Activated CD4-positive, alpha-beta T cell treated with anti-CD3 and anti-CD28 coated beads, Interleukin-2, Interleukin-6, amounts not matched to agents 100 ng/mL and 50 ng/mL, durations not matched to agents 16 hours and 8 hours (primary cell): ENCODE data around the gene CASP9.
"Not testable (repeated sequence)": the region's sequence is repeated elsewhere in the genome, so short reads cannot be mapped to it uniquely, and the experiment has no call there.

ENCODE experiments used
- DNase-seq: peaks from one replicate; pipeline ENCODE4 v3.0.0-alpha.2; 2020

Gene CASP9

DNA sequence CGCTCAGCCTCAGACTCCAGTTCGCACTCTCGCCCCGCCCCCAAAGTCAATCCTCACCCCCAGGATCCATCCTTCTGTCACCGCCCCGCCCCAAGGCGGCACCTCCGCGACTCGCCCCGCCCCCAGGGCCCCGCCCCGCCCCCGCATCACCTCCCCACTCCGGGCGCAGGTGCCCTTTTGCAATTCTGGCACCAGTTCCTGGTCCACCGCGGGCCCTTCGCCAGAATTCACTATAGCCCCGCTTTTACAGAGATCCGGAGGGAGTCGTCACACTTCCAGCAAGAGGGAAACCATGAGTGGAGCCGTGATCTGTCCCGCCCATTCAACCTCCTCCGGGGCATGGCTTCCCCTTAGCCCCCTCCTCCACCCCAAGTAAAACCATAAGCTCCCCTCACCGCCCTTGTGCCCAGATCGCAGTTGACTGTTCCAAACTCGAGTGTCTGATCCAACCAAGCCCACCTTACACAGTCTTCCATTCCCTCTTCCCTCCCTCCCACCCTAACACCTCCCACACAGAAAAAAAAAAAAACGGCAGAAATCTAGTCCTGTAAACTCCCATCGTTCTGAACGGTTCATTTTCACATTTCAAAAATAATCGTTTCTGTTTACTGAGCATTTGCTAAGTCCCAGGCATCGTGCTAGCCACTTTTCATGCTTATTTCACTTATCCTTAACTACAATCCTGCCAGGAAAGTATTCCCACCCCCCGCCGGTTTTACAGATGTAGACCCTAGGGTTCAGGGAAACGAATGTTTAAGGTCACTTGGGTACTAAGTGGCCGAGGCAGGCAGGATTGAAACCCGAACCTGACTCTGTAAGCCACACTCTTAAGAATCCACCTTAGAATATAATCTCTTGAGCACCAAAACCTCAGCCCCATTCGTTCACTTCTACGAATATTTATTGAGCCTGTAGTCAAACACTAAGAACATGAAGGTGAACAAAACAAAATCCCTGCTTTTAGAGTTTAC, 1.3 kb upstream of the CASP9 start:
- no peak for DNase-seq

DNA sequence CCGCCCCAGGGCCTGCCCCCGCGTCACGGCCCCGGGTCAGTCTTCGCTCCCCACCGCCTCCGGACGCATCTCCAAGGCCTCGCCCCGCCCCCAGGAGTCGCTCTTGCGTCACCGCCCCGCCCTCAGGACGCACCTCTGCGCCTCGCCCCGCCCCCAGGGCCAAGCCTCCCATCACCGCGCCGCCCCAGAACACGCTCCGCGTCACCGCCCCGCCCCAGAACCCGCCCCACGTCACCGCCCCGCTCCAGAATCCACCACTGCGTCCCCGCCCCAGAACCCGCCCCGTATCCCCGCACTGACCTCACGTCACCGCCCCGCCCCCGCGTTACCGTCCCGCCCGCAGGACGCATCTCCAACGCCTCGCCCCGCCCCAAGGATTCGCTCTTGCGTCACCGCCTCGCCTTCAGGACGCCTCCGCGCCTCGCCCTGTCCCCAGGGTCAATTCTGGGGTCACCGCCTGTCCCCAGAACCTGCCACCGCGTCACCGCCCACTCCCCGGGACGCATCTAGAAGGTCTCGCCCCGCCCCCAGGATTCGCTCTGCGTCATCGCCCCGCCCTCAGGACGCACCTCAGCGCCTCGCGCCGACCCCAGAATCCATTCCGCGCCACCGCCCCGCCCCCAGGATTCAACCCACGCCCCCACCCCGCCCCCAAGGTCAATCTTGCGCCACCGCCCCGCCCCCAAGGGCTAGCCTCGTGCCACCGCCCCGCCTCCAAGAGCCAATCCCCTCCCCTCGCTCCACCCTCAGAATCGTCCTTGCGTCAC, 451 bp upstream of the CASP9 start:
- DNase-seq: peak; percentile 100

DNA sequence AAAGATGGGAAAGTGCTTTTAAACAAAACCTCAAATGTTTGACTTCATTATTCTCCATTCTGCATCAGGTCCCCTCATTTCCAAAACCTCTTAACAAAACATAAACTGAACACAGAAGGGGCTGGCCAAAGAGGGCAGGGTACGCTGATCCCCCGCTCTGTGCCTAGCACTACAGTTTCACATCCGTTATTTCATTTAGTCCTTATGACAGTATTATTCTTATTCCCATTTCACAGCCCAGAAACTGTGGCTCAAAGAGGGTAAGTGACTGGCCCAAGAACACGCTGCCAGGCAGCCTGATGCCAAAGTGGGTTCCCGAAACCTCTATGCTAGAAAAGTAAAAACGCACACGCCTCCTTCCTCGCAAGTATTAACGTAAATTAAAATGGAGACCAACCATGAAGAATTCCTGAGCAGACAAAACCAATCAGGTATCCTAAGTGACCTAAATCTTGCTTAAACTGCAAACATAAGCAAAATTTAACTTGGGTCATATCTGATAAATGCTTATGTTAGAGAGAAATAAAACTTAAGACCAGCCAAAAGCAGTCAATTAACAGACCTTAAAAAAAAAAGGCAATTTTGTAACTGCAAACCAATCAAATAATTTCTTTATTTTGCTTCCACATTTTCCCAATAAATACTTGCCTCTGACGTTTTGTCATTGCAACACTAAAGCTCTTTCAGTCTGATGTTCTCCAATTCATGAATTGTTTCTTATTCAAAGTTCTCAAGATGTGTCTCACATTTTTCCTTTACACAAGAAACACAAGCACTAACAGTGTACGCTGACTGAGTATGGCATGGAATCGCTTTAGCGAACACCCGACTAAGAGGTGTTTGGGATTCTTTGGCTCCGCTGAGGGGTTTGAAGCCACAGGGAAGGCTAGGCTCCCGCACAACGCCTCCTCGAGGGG, 653 bp downstream of the CASP9 start:
- no peak for DNase-seq

DNA sequence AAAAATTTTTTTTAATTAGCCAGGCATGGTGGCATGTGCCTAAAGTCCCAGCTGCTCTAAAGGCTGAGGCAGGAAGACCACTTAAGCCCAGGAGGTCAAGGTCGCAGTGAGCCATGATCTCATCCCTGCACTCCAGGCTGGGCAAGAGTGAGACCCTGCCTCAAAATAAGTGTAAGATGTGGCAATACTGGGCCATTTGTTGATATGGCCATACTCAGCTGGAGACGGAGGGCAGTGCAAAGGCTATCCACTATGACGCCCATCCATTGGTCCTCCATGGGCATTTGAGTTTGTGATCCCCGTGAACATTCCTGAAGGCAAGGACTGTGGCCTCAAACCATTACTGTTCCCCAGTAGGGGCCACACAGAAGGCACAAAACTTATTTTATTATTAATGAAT, 1.5 kb downstream of the CASP9 start:
- no peak for DNase-seq

DNA sequence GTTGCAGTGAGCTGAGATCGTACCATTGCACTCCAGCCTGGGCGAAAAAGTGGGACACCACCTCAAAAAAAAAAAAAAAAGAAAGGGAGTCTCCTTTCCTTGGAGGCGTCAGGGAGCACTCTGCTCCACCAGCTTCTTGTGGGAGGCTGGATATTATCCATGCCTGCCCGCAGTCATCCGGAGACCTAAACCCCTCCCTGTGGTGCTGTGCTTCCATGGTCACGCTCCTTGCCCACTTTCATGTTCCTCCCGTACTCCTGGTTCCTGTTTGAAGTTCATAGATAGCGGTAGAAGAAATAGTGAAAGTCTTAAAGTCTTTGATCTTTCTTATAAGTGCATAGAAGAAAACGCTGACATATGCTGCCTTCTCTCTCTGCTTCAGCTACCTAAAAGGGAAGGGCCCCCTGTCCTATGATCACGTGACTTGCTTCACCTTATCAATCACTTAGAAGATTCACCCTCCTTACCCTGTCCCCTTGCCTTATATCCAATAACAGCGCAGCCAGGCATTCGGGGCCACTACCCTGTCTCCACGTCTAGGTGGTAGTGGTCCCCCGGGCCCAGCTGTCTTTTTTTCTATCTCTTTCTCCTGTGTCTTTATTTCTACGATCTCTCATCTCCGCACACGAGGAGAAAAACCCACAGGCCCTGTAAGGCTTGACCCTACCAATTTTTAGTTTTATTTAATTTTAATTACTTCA, 2.7 kb downstream of the CASP9 start:
- DNase-seq: not testable (repeated sequence)

DNA sequence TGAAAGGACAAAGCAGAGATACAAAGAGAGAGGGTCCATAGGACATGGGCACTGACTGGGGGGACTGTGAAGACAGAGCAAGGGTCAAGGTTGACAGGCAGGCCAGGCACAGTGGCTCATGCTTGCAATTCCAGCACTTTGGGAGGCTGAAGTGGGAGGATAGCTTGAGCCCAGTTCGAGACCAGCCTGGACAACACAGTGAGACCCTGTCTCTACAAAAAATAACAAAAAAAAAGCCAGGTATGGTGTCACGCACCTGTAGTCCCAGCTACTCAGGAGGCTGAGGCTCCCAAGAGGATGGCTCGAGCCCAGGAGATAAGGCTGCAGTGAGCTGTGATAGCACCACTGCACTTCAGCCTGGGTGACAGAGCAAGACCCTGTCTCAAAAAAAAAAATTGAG, 4.4 kb downstream of the CASP9 start:
- no peak for DNase-seq

DNA sequence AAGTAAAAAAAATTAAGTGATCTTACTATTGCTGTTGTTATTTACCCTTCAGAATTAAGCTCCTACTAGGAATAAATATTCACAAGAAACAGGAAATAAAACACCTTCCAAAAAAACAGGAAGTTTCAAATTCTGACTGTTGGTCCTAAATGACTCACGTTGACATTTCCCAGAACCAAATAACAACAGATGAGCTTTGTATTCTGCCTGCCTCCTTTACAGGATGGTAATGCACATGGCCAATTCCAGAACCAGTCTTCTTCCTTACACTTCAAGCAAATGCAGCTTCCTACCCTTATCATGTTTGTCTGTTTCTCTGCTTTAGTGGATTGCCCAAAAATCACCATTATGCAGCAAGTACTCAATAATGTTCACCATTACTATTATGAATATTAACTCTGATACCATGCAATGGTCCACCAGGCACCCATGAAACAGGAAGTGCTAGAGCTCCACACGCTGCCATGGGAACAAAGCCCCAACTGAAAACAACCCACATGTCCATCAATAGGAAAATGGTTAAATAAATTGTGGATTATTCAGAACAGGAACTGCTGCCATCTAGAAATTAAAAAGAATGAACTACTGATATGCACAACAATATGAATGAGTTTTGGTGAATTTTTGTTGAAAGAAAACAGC, 8.9 kb downstream of the CASP9 start:
- DNase-seq: peak; percentile 52

DNA sequence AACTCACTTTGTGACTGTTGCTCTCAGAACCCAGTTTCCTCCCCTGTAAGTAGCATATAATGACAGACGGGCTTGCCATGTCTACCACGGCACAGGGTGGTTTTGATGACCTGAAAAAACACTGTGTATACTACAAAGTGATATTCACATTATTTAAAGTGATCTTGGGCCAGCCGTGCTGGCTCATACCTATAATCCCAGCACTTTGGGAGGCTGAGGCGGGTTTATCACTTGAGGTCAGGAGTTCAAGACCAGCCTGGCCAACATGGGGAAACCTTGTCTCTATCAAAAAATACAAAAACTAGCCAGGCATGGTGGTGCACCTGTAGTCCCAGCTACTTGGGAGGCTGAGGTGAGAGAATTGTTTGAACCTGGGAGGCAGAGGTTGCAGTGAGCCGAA, 9.5 kb downstream of the CASP9 start:
- DNase-seq: not testable (repeated sequence)

DNA sequence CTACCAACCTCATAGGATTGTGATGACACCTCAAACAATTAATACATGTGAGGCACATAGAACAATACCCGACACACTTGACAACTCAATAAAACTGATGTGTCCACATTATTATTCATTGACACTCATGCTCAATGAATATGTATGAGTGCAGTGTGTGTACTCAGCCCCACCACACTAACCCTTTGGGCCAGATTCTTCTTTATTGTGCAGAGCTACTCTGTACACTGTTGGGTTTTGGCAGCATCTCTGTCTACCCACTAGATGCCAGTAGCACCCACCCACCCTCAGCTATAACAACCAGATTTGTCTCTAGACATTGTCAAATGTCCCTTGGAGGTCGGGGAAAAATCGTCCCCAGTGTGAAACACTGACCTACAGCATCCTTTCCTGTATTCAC, 10.1 kb downstream of the CASP9 start:
- DNase-seq: no peak

DNA sequence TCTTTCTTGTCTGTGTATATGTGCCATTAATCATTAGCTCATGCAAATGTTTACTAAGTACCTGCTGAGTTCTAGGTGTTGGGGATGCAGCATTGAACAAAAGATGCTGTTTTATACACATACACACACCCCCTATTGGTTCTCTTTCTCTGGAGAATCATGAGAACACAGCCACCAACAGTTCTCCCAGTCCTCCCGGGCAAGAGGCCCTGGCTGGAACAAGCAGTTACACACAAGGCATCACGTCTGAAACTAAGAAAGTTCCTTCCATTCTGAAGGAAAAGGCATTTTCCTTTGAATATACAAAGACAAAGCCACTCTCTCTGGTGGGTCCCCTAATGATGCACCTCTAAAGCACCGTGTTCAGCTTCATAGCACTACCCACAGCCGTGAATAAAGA, 10.8 kb downstream of the CASP9 start:
- DNase-seq: no peak

DNA sequence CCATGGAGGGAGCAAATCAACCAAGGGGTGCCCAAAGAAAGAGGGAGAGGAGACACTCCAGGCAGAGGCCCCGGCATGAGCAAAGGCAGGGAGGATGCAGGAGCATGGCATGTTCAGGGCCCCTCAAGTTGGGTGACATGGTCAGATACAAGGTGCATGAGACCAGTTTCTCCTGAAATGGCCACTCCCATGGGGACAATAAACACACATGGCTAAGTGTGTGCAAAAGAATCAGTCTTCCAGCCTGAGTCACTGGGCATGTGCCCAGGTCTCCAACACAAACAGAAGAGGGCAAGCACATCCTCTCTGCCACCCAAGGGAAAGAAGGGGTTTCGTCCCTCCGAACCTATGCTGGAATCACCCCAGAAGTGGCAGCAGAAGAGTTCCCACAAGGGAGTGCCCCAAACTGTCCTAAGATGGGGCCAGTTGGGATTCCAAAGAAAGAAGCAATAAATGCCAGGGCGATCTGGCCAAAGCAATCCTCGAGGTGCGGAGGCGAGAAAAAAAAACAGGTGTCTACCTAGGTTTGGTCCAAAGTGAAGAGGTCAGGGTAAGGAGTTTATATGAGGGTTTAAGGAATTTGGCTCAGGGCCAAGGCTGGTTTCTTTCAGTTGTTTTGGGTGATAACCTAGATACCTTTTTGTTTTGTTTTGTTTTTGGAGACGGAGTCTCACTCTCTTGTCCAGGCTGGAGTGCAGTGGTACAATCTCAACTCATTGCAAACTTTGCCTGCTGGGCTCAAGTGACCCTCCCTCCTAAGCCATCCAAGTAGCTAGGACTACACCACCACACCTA, 13.2 kb downstream of the CASP9 start:
- DNase-seq: no peak

DNA sequence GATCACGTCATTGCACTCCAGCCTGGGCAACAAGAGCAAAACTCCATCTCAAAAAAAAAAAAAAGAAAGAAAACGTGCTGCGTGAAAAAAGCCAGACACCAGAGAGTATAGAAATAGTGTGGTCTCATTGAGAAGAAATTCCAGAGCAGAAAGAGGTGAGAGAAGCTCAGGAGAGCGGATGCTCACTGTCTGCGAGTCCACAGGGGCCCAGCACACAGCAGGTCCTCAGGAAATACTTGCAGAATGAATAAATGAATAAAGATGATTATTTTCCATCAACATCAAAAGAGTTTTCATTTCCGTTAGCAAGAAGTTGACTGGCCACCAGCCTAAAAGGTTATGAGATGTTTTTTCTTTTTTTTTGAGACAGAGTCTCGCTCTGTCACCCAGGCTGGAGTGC, 14.4 kb downstream of the CASP9 start:
- no peak for DNase-seq

DNA sequence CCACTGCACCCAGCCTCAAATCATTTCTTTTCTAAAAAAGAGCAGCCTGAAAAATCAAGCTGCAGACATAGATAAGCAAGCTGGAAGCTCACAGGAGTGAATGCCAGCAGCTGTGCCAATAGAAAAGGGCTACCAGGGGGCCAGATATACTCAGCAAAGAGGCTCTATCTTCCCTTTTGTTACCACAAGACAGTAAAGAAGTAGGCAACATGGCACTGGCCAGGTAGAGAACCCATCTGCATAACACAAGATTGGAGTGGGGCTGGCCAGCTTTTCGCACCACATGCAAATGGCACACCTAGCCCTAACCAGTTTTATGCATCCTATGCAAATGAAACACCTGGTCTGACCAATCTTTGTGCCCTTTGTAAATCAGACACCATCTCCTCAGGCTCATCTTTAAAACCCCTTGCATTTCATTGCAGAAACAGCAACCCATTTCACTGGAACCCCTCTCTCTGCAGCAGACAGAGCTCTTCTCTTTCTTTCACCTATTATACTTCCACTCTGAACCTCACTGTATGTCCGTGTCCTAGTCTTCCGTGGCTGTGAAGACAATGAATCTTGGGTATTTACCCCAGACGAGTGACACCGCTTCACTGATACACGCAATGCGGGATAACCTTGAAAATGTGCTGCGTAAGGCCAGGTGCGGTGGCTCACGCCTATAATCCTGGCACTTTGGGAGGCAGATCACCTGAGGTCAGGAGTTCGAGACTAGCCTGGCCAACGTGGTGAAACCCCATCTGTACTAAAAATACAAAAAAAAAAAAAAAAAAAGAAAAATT, 15.1 kb downstream of the CASP9 start:
- no peak for DNase-seq

DNA sequence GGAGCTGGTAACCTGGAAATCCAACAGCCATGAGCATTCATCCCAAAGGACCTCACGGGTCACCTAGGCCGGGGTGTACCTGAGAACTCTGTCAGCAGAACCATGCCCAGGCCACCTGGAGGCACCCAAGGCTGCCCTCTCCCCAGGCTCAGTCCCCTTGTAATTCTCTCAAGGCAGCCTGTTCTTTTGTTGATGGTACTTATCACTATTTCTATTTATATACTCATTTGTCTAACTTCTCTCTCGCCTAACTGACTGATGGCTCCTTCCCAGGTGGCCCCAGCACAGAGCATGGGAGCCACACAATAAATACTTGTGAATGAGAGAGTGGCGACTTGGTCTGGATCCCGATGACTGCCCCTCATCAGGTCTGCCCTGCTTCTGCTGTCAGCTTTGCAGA, 16.7 kb downstream of the CASP9 start:
- DNase-seq: no peak

DNA sequence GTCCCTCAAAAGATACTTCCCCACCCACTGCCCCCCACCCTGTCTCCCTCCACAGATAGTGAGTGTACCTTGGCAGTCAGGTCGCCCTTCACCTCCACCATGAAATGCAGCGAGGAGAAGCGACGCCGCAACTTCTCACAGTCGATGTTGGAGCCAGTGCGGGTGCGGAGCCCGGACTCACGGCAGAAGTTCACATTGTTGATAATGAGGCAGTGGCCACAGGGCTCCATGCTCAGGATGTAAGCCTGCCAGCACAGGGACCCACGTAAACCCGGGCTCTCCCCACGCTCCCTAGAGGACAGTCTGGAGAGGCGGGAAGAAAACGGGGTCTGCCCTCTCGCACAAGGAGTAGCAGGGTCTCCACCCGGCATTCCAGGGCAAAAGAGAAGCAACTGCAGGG, 17.2 kb downstream of the CASP9 start:
- no peak for DNase-seq

DNA sequence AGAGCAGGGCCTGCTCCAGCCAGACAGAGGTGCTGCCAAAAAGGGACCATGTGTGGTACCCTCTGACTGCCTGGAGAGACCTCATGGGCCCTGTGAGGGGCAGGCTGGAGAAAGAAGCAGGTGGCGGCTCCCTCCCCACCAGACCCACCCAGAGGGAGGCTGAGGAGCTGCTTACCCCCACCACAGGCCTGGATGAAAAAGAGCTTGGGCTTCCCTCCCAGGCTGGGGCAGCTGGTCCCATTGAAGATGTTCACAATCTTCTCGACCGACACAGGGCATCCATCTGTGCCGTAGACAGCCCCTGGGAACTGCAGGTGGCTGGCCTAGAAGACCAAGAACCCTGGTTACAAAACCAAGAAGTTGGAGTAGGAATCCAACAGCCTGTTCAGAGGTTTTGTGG, 19.6 kb downstream of the CASP9 start:
- no peak for DNase-seq

DNA sequence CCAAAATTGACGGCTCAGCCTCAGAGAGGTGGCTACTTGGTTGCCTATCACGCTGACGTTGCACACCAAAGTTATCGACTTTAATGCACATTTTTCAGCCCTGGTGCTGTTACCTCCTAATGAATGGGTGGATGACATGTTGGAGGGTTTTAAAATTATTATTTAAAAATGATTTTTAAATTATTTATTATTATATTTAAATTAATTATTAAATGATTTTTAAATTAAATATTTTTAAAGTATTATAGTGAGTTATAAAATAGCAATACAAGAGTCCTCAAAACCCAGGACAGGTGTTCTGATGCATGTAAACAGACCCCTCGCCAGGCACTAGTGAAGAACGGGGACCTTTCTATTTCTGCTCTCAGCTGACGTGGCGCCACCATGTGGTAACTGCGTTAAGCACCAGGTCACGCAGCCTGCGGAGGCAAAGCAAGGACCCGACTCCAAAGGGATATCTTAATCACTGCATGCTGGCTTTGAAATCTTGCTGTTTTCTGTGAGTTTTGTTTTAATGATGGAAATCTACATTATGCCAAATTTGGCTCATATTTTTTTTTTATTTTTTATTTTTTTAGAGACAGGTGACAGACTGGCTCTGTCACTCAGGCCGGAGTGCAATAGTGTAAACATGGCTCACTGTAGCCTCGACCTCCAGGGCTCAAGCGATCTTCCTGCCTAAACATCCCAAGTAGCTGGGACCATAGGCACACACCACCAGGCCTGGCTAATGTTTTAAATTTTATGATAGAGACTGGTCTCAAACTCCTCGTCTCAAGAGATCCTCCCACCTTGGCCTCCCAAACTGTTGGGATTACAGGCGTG, 22.6 kb downstream of the CASP9 start:
- peak; percentile 68 for DNase-seq

DNA sequence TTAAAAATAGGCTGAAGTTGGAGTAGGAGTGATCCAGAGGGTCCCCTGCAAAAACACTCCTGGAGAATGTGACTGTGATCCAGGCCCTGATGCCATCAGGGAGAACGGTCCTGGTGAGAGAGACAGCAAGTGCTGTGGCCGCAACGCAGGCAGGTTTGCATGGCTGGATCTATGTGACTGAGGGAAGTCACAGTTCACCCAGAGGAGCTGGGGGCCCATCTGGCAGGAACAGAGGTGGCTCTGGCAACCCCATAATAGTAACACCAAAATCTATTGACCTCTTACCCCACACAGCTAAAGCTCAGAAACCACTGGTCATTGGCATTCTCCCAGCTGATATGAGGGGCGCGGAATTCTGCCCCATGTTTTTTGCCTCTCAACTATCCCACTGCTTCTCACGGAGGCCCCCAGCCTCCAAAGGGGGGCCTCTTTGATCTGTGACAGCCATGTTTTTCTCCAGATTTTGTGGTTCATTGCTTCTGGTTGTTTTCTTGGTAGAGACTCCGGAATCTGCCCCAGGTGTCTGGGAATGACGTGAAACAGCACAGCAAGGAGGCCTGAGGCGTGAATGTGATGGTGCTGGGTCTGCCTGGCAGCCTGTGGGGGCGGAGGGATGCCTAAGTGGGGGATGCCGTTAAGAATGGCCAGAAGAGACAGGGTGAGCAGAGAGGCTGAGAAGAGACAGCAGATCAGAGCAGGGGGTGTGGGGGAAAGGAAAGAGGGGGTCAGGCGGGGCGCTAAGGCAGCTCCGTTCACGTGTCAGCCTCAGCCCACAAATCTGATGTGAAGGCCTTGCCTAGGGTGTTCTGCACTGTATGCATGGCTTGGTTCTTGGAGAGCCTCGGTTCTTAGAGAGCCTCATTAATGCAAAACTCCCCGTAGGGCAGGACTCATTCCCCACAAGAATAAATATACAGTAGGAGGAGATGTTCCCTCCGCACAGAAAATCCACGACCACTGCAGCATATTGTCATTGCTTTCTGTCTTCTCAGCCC, 23.5 kb downstream of the CASP9 start:
- DNase-seq: no peak
